Measurements from ENCODE around the gene GALNT17.

GALNT17 gene

DNA sequence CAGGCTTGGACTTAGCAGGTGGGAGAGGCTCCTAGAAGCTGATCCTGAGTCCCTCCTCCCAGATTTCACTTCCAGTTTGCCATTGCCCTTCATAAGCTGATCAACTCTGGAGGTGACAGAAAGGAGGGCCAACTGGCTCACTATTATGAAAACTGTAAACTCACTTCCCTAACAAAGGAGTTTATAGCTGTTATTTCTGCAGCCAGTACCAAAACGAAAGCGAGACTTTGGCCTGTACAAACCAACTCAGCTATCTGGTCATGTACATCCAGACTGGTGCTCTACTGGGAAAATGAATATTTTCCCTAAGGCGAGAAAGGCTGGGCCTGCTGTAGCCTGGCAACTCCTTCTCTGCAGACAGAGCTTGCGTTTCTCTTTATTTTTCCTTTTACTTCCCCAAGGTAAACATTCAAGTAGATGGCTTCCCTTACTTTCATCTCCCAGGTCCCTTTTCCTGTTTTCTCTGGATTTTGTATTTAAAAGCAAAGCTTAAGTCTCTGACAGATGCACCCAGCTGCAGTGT is 54.7 kb downstream of the GALNT17 start:
- 95% methylated on average over 4 of the region's 4 CpGs for WGBS (ENCODE audit: insufficient coverage)
- H3K27ac ChIP-seq (ENCODE audit: insufficient read depth in 1 of 2, low read depth in 1 of 2, low read length in 2 of 2, poor library complexity in 1 of 2, severe bottlenecking in 2 of 2): no peak overlapping the region
- no peak for DNase-seq
- no peaks in the 10 kb centered on the region for H3K27me3 ChIP-seq (replicated peaks in 2 of 5; ENCODE audit: control insufficient read depth in 4 of 5, insufficient read depth in 5 of 5, low read length in 4 of 5)
- H3K4me1 ChIP-seq (ENCODE audit: control extremely low read depth in 1 of 4, control insufficient read depth in 4 of 4, insufficient read depth in 4 of 4, low read length in 3 of 4): no peaks in the 10 kb centered on the region
- ChIA-PET POLR2A (no interaction called here), CTCF (no interaction called here)
- H3K36me3 ChIP-seq (ENCODE audit: control insufficient read depth in 4 of 4, insufficient read depth in 4 of 4, low read length in 3 of 4): no peaks in the 10 kb centered on the region
- peaks cover 0 to 7% (median 4%) of the 10 kb centered on the region in 5 experiments for H3K9me3 ChIP-seq (ENCODE audit: control extremely low read depth in 1 of 5, control insufficient read depth in 4 of 5, insufficient read depth in 2 of 5, low read depth in 1 of 5, low read length in 4 of 5)
- no peak overlapping the region for H3K4me3 ChIP-seq (ENCODE audit: control insufficient read depth in 1 of 7, extremely low read depth in 1 of 7, insufficient read depth in 4 of 7, low read depth in 2 of 7, low read length in 6 of 7)

DNA sequence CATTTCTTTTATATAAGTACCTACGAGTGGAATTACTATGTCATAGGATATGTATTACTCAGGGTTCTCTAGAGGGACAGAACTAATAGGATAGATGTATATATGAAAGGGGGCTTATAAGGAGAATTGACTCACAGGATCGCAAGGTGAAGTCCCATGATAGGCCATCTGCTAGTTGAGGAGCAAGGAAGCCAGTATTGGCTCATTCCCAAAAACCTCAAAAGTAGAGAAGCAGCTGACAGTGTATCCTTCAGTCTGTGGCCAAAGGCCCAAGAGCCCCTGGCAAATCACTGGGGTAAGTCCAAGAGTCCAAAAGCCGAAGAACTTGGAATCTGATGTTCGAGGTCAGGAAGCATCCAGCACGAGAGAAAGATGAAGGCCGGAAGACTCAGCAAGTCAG is 59.8 kb downstream of the GALNT17 start:
- POLR2A ChIA-PET: no interaction called here
- no peaks in the 10 kb centered on the region for H3K4me1 ChIP-seq (ENCODE audit: control extremely low read depth in 1 of 4, control insufficient read depth in 4 of 4, insufficient read depth in 4 of 4, low read length in 3 of 4)
- WGBS (ENCODE audit: insufficient coverage): 91% methylated on average over 5 of the region's 6 CpGs

GRCh38 chr7:71193099-71193810 is 61.3 kb downstream of the GALNT17 start:
- Histone ChIP-seq H3K4me1 (ENCODE audit: control extremely low read depth in 1 of 4, control insufficient read depth in 4 of 4, insufficient read depth in 4 of 4, low read length in 3 of 4) (no peaks in the 10 kb centered on the region), H3K9me3 (ENCODE audit: control extremely low read depth in 1 of 5, control insufficient read depth in 4 of 5, insufficient read depth in 2 of 5, low read depth in 1 of 5, low read length in 4 of 5) (peaks cover 0 to 7% (median 4%) of the 10 kb centered on the region in 5 experiments), H3K36me3 (ENCODE audit: control insufficient read depth in 4 of 4, insufficient read depth in 4 of 4, low read length in 3 of 4) (no peaks in the 10 kb centered on the region), H3K27ac (ENCODE audit: insufficient read depth in 1 of 2, low read depth in 1 of 2, low read length in 2 of 2, poor library complexity in 1 of 2, severe bottlenecking in 2 of 2) (no peak overlapping the region), H3K4me3 (ENCODE audit: control insufficient read depth in 1 of 7, extremely low read depth in 1 of 7, insufficient read depth in 4 of 7, low read depth in 2 of 7, low read length in 6 of 7) (no peak overlapping the region), H3K27me3 (replicated peaks in 2 of 5; ENCODE audit: control insufficient read depth in 4 of 5, insufficient read depth in 5 of 5, low read length in 4 of 5) (no peaks in the 10 kb centered on the region)
- CTCF ChIA-PET: no interaction called here
- POLR2A ChIA-PET: no interaction called here
- no peak for DNase-seq
- WGBS (ENCODE audit: insufficient coverage): 88% methylated on average over 1 of the region's 5 CpGs

More for the DNA sequence above, 59.8 kb downstream of the GALNT17 start:
- H3K36me3 ChIP-seq (ENCODE audit: control insufficient read depth in 4 of 4, insufficient read depth in 4 of 4, low read length in 3 of 4): no peaks in the 10 kb centered on the region
- no peaks in the 10 kb centered on the region for H3K27me3 ChIP-seq (replicated peaks in 2 of 5; ENCODE audit: control insufficient read depth in 4 of 5, insufficient read depth in 5 of 5, low read length in 4 of 5)
- H3K9me3 ChIP-seq (ENCODE audit: control extremely low read depth in 1 of 5, control insufficient read depth in 4 of 5, insufficient read depth in 2 of 5, low read depth in 1 of 5, low read length in 4 of 5): peaks cover 0 to 7% (median 4%) of the 10 kb centered on the region in 5 experiments
- no peak for DNase-seq
- H3K27ac ChIP-seq (ENCODE audit: insufficient read depth in 1 of 2, low read depth in 1 of 2, low read length in 2 of 2, poor library complexity in 1 of 2, severe bottlenecking in 2 of 2): no peak overlapping the region
- H3K4me3 ChIP-seq (ENCODE audit: control insufficient read depth in 1 of 7, extremely low read depth in 1 of 7, insufficient read depth in 4 of 7, low read depth in 2 of 7, low read length in 6 of 7): no peak overlapping the region
- CTCF ChIA-PET: no interaction called here

- POLR2A ChIA-PET: no interaction called here
- 97% methylated on average over 3 of the region's 6 CpGs for WGBS (ENCODE audit: insufficient coverage)
Observed at GRCh38 chr7:71198391-71198790, 66.4 kb downstream of the GALNT17 start.

GRCh38 chr7:71198887-71199286 is 66.9 kb downstream of the GALNT17 start:
- CTCF ChIA-PET: no interaction called here
- H3K4me3 ChIP-seq (ENCODE audit: control insufficient read depth in 1 of 7, extremely low read depth in 1 of 7, insufficient read depth in 4 of 7, low read depth in 2 of 7, low read length in 6 of 7): no peak overlapping the region
- DNase-seq: no peak
- POLR2A ChIA-PET: no interaction called here
- no peaks in the 10 kb centered on the region for H3K27me3 ChIP-seq (replicated peaks in 2 of 5; ENCODE audit: control insufficient read depth in 4 of 5, insufficient read depth in 5 of 5, low read length in 4 of 5)
- H3K36me3 ChIP-seq (ENCODE audit: control insufficient read depth in 4 of 4, insufficient read depth in 4 of 4, low read length in 3 of 4): no peaks in the 10 kb centered on the region
- 96% methylated on average over 8 of the region's 8 CpGs for WGBS (ENCODE audit: insufficient coverage)
- no peaks in the 10 kb centered on the region for H3K4me1 ChIP-seq (ENCODE audit: control extremely low read depth in 1 of 4, control insufficient read depth in 4 of 4, insufficient read depth in 4 of 4, low read length in 3 of 4)
- no peak overlapping the region for H3K27ac ChIP-seq (ENCODE audit: insufficient read depth in 1 of 2, low read depth in 1 of 2, low read length in 2 of 2, poor library complexity in 1 of 2, severe bottlenecking in 2 of 2)
- H3K9me3 ChIP-seq (ENCODE audit: control extremely low read depth in 1 of 5, control insufficient read depth in 4 of 5, insufficient read depth in 2 of 5, low read depth in 1 of 5, low read length in 4 of 5): peaks cover 0 to 2% (median 0%) of the 10 kb centered on the region in 5 experiments

More at GRCh38 chr7:71198391-71198790, 66.4 kb downstream of the GALNT17 start:
- Histone ChIP-seq H3K36me3 (ENCODE audit: control insufficient read depth in 4 of 4, insufficient read depth in 4 of 4, low read length in 3 of 4) (no peaks in the 10 kb centered on the region), H3K4me3 (ENCODE audit: control insufficient read depth in 1 of 7, extremely low read depth in 1 of 7, insufficient read depth in 4 of 7, low read depth in 2 of 7, low read length in 6 of 7) (no peak overlapping the region), H3K27me3 (replicated peaks in 2 of 5; ENCODE audit: control insufficient read depth in 4 of 5, insufficient read depth in 5 of 5, low read length in 4 of 5) (no peaks in the 10 kb centered on the region), H3K9me3 (ENCODE audit: control extremely low read depth in 1 of 5, control insufficient read depth in 4 of 5, insufficient read depth in 2 of 5, low read depth in 1 of 5, low read length in 4 of 5) (peaks cover 0 to 2% (median 0%) of the 10 kb centered on the region in 5 experiments), H3K27ac (ENCODE audit: insufficient read depth in 1 of 2, low read depth in 1 of 2, low read length in 2 of 2, poor library complexity in 1 of 2, severe bottlenecking in 2 of 2) (no peak overlapping the region), H3K4me1 (ENCODE audit: control extremely low read depth in 1 of 4, control insufficient read depth in 4 of 4, insufficient read depth in 4 of 4, low read length in 3 of 4) (no peaks in the 10 kb centered on the region)
- no peak for DNase-seq
- CTCF ChIA-PET: no interaction called here

DNA sequence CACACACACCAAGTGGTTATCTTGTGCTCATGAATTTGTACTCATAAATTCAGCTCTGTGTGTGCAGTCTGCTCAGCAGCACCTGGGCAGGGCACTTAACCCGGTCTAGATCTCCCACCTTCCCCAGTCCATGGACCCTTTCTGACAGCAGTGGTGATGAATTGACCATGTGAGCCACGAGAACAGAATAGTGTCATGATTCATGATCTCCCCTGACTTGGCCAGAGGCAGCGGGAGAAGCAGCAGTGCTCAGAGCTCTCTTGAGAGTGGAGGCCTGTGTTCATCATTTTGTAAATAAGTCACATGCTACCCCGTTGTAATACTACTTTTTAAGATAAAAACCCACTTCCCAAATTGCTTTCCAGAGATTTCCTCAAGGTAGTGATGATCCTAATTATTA is 74.2 kb downstream of the GALNT17 start:
- POLR2A ChIA-PET: no interaction called here
- CTCF ChIA-PET: no interaction called here

DNA sequence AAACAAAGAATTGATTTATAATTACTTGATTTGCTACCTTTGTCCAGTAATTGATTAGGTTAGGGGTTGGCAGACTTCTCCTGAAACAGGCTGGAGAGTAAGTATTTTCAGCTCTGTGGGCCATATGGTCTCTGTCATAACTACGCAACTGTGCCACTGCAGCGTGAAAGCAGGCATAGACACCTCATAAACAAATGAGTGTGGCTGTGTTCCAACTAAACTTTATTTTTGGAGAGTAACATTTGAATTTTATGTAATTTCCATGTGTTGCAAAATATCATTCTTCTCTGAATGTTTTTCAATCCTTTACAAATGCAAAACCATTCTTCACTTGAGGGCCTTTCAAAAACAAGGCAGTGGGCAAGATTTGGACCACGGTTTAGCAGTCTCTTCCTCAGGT is 76.9 kb downstream of the GALNT17 start:
- Histone ChIP-seq H3K4me3 (ENCODE audit: control insufficient read depth in 1 of 7, extremely low read depth in 1 of 7, insufficient read depth in 4 of 7, low read depth in 2 of 7, low read length in 6 of 7) (no peak overlapping the region), H3K9me3 (ENCODE audit: control extremely low read depth in 1 of 5, control insufficient read depth in 4 of 5, insufficient read depth in 2 of 5, low read depth in 1 of 5, low read length in 4 of 5) (peaks cover 0 to 2% (median 0%) of the 10 kb centered on the region in 5 experiments), H3K27ac (ENCODE audit: insufficient read depth in 1 of 2, low read depth in 1 of 2, low read length in 2 of 2, poor library complexity in 1 of 2, severe bottlenecking in 2 of 2) (no peak overlapping the region), H3K4me1 (ENCODE audit: control extremely low read depth in 1 of 4, control insufficient read depth in 4 of 4, insufficient read depth in 4 of 4, low read length in 3 of 4) (no peaks in the 10 kb centered on the region), H3K36me3 (ENCODE audit: control insufficient read depth in 4 of 4, insufficient read depth in 4 of 4, low read length in 3 of 4) (no peaks in the 10 kb centered on the region), H3K27me3 (replicated peaks in 2 of 5; ENCODE audit: control insufficient read depth in 4 of 5, insufficient read depth in 5 of 5, low read length in 4 of 5) (no peaks in the 10 kb centered on the region)
- ChIA-PET POLR2A (no interaction called here), CTCF (no interaction called here)
- no peak for DNase-seq
- WGBS (ENCODE audit: insufficient coverage): 100% methylated on average over 2 of the region's 3 CpGs

More for the DNA sequence above, 74.2 kb downstream of the GALNT17 start:
- H3K9me3 ChIP-seq (ENCODE audit: control extremely low read depth in 1 of 5, control insufficient read depth in 4 of 5, insufficient read depth in 2 of 5, low read depth in 1 of 5, low read length in 4 of 5): peaks cover 0 to 2% (median 0%) of the 10 kb centered on the region in 5 experiments
- H3K4me1 ChIP-seq (ENCODE audit: control extremely low read depth in 1 of 4, control insufficient read depth in 4 of 4, insufficient read depth in 4 of 4, low read length in 3 of 4): no peaks in the 10 kb centered on the region
- no peak overlapping the region for H3K4me3 ChIP-seq (ENCODE audit: control insufficient read depth in 1 of 7, extremely low read depth in 1 of 7, insufficient read depth in 4 of 7, low read depth in 2 of 7, low read length in 6 of 7)
- DNase-seq: no peak
- H3K27ac ChIP-seq (ENCODE audit: insufficient read depth in 1 of 2, low read depth in 1 of 2, low read length in 2 of 2, poor library complexity in 1 of 2, severe bottlenecking in 2 of 2): no peak overlapping the region
- no peaks in the 10 kb centered on the region for H3K36me3 ChIP-seq (ENCODE audit: control insufficient read depth in 4 of 4, insufficient read depth in 4 of 4, low read length in 3 of 4)
- no peaks in the 10 kb centered on the region for H3K27me3 ChIP-seq (replicated peaks in 2 of 5; ENCODE audit: control insufficient read depth in 4 of 5, insufficient read depth in 5 of 5, low read length in 4 of 5)
- WGBS (ENCODE audit: insufficient coverage): 78% methylated on average over 3 of the region's 4 CpGs

All from common myeloid progenitor, CD34-positive (primary cell).